Calu3 (cell line): ENCODE results near the gene PM20D2. TPM values are rescaled to one million over a fixed set of nuclear protein-coding genes. Genes with fewer than 3 reads are reported as not detected.

ENCODE experiments used
- Bru-seq: library from RNA; stranded (reverse); fragments of 400-500 nt; gene quantifications from one replicate; lab custom pipeline; 2021; lab: Mats Ljungman, UMichigan
- BruChase-seq, 2 experiments: library from RNA; stranded (reverse); fragments of 400-500 nt; gene quantifications; one replicate each; lab custom pipeline; 2021; lab: Mats Ljungman, UMichigan
- BruUV-seq: library from RNA; stranded (reverse); fragments of 400-500 nt; replicated peaks from 2 replicates; lab custom pipeline; 2021; lab: Mats Ljungman, UMichigan
- CTCF ChIA-PET: fragments of 300-600 bp; sonication (Branson Sonifier 250); formaldehyde crosslinking; loops from one replicate; lab custom pipeline; 2022; ENCODE audit warnings: antibody characterized with exemption; lab: Charles Lee
- DNase-seq: peaks from one replicate; pipeline ENCODE4 v3.0.0; 2022
- H3K27ac Mint-ChIP-seq: one replicate; pipeline ENCODE4 v1.8.0; 2022; ENCODE audit warnings: mixed read lengths; ENCODE audit not compliant: unreplicated experiment
- H3K27me3 Mint-ChIP-seq: one replicate; pipeline ENCODE4 v1.8.0; 2022; ENCODE audit warnings: mixed read lengths; ENCODE audit not compliant: unreplicated experiment
- H3K36me3 Mint-ChIP-seq: one replicate; pipeline ENCODE4 v1.8.0; 2022; ENCODE audit warnings: mild to moderate bottlenecking, moderate library complexity, mixed read lengths; ENCODE audit not compliant: insufficient read depth, unreplicated experiment
- H3K4me1 Mint-ChIP-seq: one replicate; pipeline ENCODE4 v1.8.0; 2022; ENCODE audit warnings: mild to moderate bottlenecking, low read depth, mixed read lengths; ENCODE audit not compliant: unreplicated experiment
- H3K4me3 Mint-ChIP-seq: one replicate; pipeline ENCODE4 v1.8.0; 2022; ENCODE audit warnings: mild to moderate bottlenecking, low read depth, moderate library complexity, mixed read lengths; ENCODE audit not compliant: unreplicated experiment
- H3K9me3 Mint-ChIP-seq: one replicate; pipeline ENCODE4 v1.8.0; 2022; ENCODE audit warnings: low read depth, mixed read lengths; ENCODE audit not compliant: unreplicated experiment
- CTCF ChIP-seq: fragments of 200-600 bp; IDR thresholded peaks from one replicate; pipeline ENCODE4 v1.8.0; 2022; ENCODE audit warnings: antibody characterized with exemption; ENCODE audit not compliant: unreplicated experiment
- intact Hi-C: fragments of 100-400 bp; cut with micrococcal nuclease; formaldehyde crosslinking; loops from one replicate; pipeline ENCODE4 v1.10.0; 2022; ENCODE audit not compliant: unreplicated experiment
- long read RNA-seq: library from polyadenylated mRNA; stranded (forward); transcript quantifications from one replicate; pipeline ENCODE4 v2.0.0, GENCODE V29; 2022
- total RNA-seq: library from RNA; stranded (reverse); gene quantifications from 2 replicates; pipeline ENCODE4 v1.2.3, GENCODE V29; 2022

The PM20D2 gene
- total RNA-seq (26.6 and 33.2 TPM in 2 replicates), Bru-seq, nascent RNA (percentile 87 among the genes with signal in this experiment), BruChase-seq, experiment 1, labeled RNA remaining after a 6-hour chase (percentile 96 among the genes with signal in this experiment), BruChase-seq, experiment 2, labeled RNA remaining after a 2-hour chase (percentile 91 among the genes with signal in this experiment)
- long read RNA-seq, full-length matches to known transcripts: 17 of 43 reads
- long read RNA-seq, partial matches to known transcripts: 2 of 43 reads
- long read RNA-seq, other reads (novel, unspliced or antisense): 24 of 43 reads

- H3K4me3 Mint-ChIP-seq: peak within 1 kb of the TSS; percentile 81
- intact Hi-C loops: no loop called here
- peaks cover 27% of the 10 kb centered on the region for H3K4me1 Mint-ChIP-seq
- H3K27ac Mint-ChIP-seq: peak within 1 kb of the TSS; percentile 86
- no peaks in the 10 kb centered on the region for H3K9me3 Mint-ChIP-seq
- peak; percentile 84 for DNase-seq
- H3K36me3 Mint-ChIP-seq: peaks cover 30% of the 10 kb centered on the region
- CTCF ChIA-PET: interaction anchor here (1.3 kb wide), 1 partner anchor 66 kb away, joined by 6 read pairs; the partner anchor contains the start of gene PNRC1
- no TSS peak for BruUV-seq
- no peak for TF ChIP-seq CTCF
- no peaks in the 10 kb centered on the region for H3K27me3 Mint-ChIP-seq
Observed at GRCh38 chr6:89145956-89146717, at the start of gene PM20D2. Gene PM20D2 (plus strand): TSS chr6:89146055. CDS start chr6:89146145, 90 bp downstream.

DNA sequence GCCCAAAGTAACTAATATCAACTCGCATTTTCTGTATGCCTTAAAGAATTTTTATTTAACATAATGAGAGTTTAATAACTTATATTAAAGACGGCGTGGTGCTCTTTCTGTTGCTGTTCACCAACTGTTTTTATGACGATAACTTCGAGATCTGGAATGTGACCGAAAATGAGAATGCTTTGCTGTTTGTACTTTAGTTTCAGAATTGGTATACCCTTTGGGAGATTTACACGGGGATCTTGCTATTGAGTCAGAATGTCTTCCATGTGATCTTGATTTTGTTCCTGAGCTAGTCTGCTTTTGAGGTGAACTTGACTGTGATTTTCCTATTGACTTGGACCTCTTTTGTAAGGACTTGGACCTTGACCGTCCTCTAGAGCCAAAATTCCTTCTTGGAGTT lies 47.4 kb upstream of the PM20D2 start:
- H3K4me3 Mint-ChIP-seq: no peak overlapping the region
- H3K27ac Mint-ChIP-seq: no peak overlapping the region
- CTCF ChIA-PET: interaction anchor here (0.5 kb wide), 1 partner anchor 12 kb away, joined by 3 read pairs; no protein-coding TSS in a partner anchor
- no peaks in the 10 kb centered on the region for H3K4me1 Mint-ChIP-seq
- DNase-seq: no peak
- H3K9me3 Mint-ChIP-seq: no peaks in the 10 kb centered on the region
- H3K27me3 Mint-ChIP-seq: no peaks in the 10 kb centered on the region
- intact Hi-C loops: no loop called here
- TF ChIP-seq CTCF: no peak
- BruUV-seq: no TSS peak
- H3K36me3 Mint-ChIP-seq: no peaks in the 10 kb centered on the region

DNA sequence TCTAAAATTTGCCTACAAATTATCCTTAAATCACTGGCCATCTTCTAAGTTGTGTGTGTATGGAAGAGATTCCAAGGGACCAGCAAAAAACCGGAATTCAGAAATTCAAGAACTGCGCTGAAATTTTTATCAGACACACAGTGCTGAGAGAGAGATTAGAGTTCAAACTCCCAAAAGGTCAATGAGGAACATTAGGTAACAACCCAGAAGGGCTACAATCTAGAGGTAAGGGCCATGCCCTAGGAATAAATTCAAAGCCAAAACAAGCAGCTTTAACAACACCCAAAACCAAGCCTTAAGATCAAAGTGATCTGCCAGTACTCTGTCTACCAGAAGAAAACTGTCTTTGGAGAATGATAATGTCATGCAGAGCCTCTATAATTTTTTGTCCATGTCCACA lies 45.7 kb upstream of the PM20D2 start:
- no TSS peak for BruUV-seq
- DNase-seq: no peak
- Mint-ChIP-seq H3K4me3 (no peak overlapping the region), H3K36me3 (no peaks in the 10 kb centered on the region), H3K27me3 (no peaks in the 10 kb centered on the region), H3K27ac (no peak overlapping the region), H3K4me1 (no peaks in the 10 kb centered on the region), H3K9me3 (no peaks in the 10 kb centered on the region)
- no peak for TF ChIP-seq CTCF
- CTCF ChIA-PET: interaction anchor here (0.7 kb wide), 1 partner anchor 192 kb away, joined by 4 read pairs; no protein-coding TSS in a partner anchor
- intact Hi-C loops: no loop called here

- no peak overlapping the region for H3K4me3 Mint-ChIP-seq
- no peak for DNase-seq
- no peak overlapping the region for H3K27ac Mint-ChIP-seq
- H3K9me3 Mint-ChIP-seq: no peaks in the 10 kb centered on the region
- H3K4me1 Mint-ChIP-seq: no peaks in the 10 kb centered on the region
- no peak for TF ChIP-seq CTCF
- CTCF ChIA-PET: no interaction called here
- intact Hi-C loops: no loop called here
- no peaks in the 10 kb centered on the region for H3K36me3 Mint-ChIP-seq
- BruUV-seq: no TSS peak
- H3K27me3 Mint-ChIP-seq: no peaks in the 10 kb centered on the region
Observed at GRCh38 chr6:89110284-89110683, 35.6 kb upstream of the PM20D2 start.
